ENCODE measurements around the gene PCMT1. TPM values are rescaled to one million over a fixed set of nuclear protein-coding genes. Genes with fewer than 3 reads are reported as not detected.

The PCMT1 gene
- total and polyA plus RNA-seq, 2 of the 13 experiments (the other 11 are each of a cell fraction or from before 2014, with no cell fraction given), result 112 to 169 TPM

DNA sequence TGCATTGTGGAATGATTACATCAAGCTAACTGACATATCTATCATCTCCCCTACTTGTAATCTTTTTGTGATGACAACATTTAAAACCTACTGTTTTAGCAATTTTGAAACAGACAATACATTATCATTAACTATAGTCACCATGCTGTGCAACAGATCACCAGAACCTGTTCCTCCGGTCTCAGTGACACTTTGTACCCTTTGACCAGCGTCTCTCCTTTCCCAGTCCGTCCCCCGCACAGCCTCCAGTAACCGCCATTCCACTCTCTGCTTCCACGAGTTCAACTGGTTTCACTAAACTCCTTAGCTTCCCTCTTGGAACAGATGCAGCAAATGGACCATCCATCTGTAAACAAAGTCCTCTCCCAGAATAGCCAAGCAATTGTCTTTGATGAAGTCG is 92.8 kb downstream of the PCMT1 start:
- intact Hi-C loops (cut with micrococcal nuclease; ENCODE audit: unreplicated experiment), result no loop called here
- ChIA-PET POLR2A (interaction anchor here (0.8 kb wide), 1 partner anchor 9 kb away, joined by 3 read pairs; no protein-coding TSS in a partner anchor), CTCF (ENCODE audit: low intra/inter-chr PET ratio, low total read pairs) (no interaction called here)
- H3K27ac ChIP-seq (ENCODE audit: extremely low read length, insufficient read depth, low read length), result no peak overlapping the region
- peaks cover 8% of the 10 kb centered on the region; the same call in 1 of the 2 replicates for H4K20me1 ChIP-seq (ENCODE audit: insufficient read depth, low read length)
- FAIRE-seq, result no peak
- no peaks in the 10 kb centered on the region for H3K27me3 ChIP-seq (ENCODE audit: control insufficient read depth in 1 of 2, insufficient read depth in 2 of 2, low read length in 2 of 2)
- no peak overlapping the region for H3K9ac ChIP-seq (ENCODE audit: insufficient read depth, low read depth, low read length)
- DNase-seq (ENCODE audit: low spot score), result no peak
- H3K4me2 ChIP-seq (ENCODE audit: low read depth, low read length), result no peak overlapping the region
- in situ Hi-C loops (cut with HindIII; ENCODE audit: extremely low pct_ligation_motif_present, low pct_unique_long_range_greater_than_20kb), result loop anchor here (5.0 to 10.0 kb wide), 2 partner anchors 80 to 162 kb away; partner anchors contain the start of gene RAET1G
- no TSS peak for BruUV-seq (replicated peaks)
- no peak overlapping the region for H3K4me3 ChIP-seq (replicated peaks in 1 of 3; ENCODE audit: insufficient read depth in 1 of 3, low read depth in 2 of 3, low read length in 3 of 3)
- TF ChIP-seq ZNF101 (CRISPR knock-in tag; IDR thresholded peaks at IDR 0.05; ENCODE audit: borderline replicate concordance, low read depth), result no peak
- TF ChIP-seq, protein P1, sequence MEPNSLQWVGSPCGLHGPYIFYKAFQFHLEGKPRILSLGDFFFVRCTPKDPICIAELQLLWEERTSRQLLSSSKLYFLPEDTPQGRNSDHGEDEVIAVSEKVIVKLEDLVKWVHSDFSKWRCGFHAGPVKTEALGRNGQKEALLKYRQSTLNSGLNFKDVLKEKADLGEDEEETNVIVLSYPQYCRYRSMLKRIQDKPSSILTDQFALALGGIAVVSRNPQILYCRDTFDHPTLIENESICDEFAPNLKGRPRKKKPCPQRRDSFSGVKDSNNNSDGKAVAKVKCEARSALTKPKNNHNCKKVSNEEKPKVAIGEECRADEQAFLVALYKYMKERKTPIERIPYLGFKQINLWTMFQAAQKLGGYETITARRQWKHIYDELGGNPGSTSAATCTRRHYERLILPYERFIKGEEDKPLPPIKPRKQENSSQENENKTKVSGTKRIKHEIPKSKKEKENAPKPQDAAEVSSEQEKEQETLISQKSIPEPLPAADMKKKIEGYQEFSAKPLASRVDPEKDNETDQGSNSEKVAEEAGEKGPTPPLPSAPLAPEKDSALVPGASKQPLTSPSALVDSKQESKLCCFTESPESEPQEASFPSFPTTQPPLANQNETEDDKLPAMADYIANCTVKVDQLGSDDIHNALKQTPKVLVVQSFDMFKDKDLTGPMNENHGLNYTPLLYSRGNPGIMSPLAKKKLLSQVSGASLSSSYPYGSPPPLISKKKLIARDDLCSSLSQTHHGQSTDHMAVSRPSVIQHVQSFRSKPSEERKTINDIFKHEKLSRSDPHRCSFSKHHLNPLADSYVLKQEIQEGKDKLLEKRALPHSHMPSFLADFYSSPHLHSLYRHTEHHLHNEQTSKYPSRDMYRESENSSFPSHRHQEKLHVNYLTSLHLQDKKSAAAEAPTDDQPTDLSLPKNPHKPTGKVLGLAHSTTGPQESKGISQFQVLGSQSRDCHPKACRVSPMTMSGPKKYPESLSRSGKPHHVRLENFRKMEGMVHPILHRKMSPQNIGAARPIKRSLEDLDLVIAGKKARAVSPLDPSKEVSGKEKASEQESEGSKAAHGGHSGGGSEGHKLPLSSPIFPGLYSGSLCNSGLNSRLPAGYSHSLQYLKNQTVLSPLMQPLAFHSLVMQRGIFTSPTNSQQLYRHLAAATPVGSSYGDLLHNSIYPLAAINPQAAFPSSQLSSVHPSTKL (CRISPR knock-in tag; IDR thresholded peaks at IDR 0.05), result no peak
- no peaks in the 10 kb centered on the region for H3K9me3 ChIP-seq (ENCODE audit: low read length)
- WGBS (ENCODE audit: low lambda C conversion rate), result 95% methylated on average over 7 of the region's 7 CpGs
- no peak overlapping the region for H2AFZ ChIP-seq (ENCODE audit: low read length)
- H3K36me3 ChIP-seq (replicated peaks in 1 of 2; ENCODE audit: control insufficient read depth in 1 of 2, insufficient read depth in 2 of 2, low read length in 2 of 2), result peaks cover 3 to 14% of the 10 kb centered on the region in 2 experiments; a peak in 3 of 5 replicates
- H3K79me2 ChIP-seq (ENCODE audit: insufficient read depth, low read length), result no peaks in the 10 kb centered on the region
- peaks cover 12% of the 10 kb centered on the region for H3K4me1 ChIP-seq (ENCODE audit: insufficient read depth, low read length)
- no peak for ATAC-seq

DNA sequence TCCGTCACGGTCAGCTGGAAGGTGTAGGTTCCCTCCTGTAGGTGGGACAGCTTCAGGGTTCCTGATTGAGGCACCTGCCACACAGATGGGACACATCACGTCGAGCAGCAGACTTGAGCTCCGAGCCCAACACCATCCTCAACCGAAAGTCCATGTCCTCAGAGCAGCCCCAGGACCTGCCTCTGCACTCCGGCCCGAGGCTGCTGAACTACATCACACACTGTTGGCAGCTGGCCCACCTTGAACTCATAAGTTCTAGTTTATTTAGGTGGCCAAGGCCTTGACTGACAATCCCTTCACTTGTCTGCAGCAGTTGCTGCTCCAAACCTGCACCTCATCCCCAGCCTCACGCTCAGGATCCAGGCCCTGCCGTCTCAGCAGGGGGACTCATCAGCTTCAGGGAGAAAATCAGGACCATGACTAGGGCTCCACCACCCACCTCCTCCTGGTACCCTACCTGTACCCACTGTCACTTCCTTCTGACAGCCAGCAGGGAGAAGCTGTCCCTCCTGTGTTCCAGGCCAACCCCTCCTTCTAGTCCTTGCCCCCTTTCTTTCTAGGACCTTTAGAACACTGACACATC is 93.6 kb downstream of the PCMT1 start:
- Histone ChIP-seq H3K4me1 (ENCODE audit: insufficient read depth, low read length) (peaks cover 20% of the 10 kb centered on the region), H3K27me3 (ENCODE audit: control insufficient read depth in 1 of 2, insufficient read depth in 2 of 2, low read length in 2 of 2) (no peaks in the 10 kb centered on the region), H3K27ac (ENCODE audit: extremely low read length, insufficient read depth, low read length) (no peak overlapping the region), H3K36me3 (replicated peaks in 1 of 2; ENCODE audit: control insufficient read depth in 1 of 2, insufficient read depth in 2 of 2, low read length in 2 of 2) (peaks cover 2 to 14% of the 10 kb centered on the region in 2 experiments; a peak in 3 of 5 replicates), H2AFZ (ENCODE audit: low read length) (no peak overlapping the region), H3K9ac (ENCODE audit: insufficient read depth, low read depth, low read length) (no peak overlapping the region), H3K79me2 (ENCODE audit: insufficient read depth, low read length) (no peaks in the 10 kb centered on the region), H3K4me3 (replicated peaks in 1 of 3; ENCODE audit: insufficient read depth in 1 of 3, low read depth in 2 of 3, low read length in 3 of 3) (no peak overlapping the region), H4K20me1 (ENCODE audit: insufficient read depth, low read length) (peaks cover 10% of the 10 kb centered on the region; the same call in 1 of the 2 replicates), H3K4me2 (ENCODE audit: low read depth, low read length) (no peak overlapping the region), H3K9me3 (ENCODE audit: low read length) (no peaks in the 10 kb centered on the region)
- ATAC-seq, result no peak
- intact Hi-C loops (cut with micrococcal nuclease; ENCODE audit: unreplicated experiment), result no loop called here
- WGBS (ENCODE audit: low lambda C conversion rate), result 93% methylated on average over 10 of the region's 10 CpGs
- no peak for FAIRE-seq
- DNase-seq (ENCODE audit: low spot score), result no peak
- in situ Hi-C loops (cut with HindIII; ENCODE audit: extremely low pct_ligation_motif_present, low pct_unique_long_range_greater_than_20kb), result loop anchor here (5.0 to 10.0 kb wide), 2 partner anchors 79 to 162 kb away; partner anchors contain the start of gene RAET1G
- no TSS peak for BruUV-seq (replicated peaks)
- ChIA-PET POLR2A (interaction anchor here (0.8 kb wide), 1 partner anchor 9 kb away, joined by 3 read pairs; no protein-coding TSS in a partner anchor), CTCF (ENCODE audit: low intra/inter-chr PET ratio, low total read pairs) (no interaction called here)
- TF ChIP-seq ZNF75D (CRISPR knock-in tag; IDR thresholded peaks at IDR 0.05; ENCODE audit: borderline replicate concordance), result no peak
- TF ChIP-seq NFIC (IDR thresholded peaks at IDR 0.05; ENCODE audit: low read length), result no peak
- TF ChIP-seq CBFB (CRISPR knock-in tag; IDR thresholded peaks at IDR 0.05), result no peak
- TF ChIP-seq ZEB1 (IDR thresholded peaks at IDR 0.05; ENCODE audit: insufficient replicate concordance, low read depth), result no peak
- no peak for TF ChIP-seq SYNCRIP (IDR thresholded peaks at IDR 0.05; ENCODE audit: insufficient read depth, low read depth, low read length)
- TF ChIP-seq KMT2B (CRISPR knock-in tag; IDR thresholded peaks at IDR 0.05), result no peak
- TF ChIP-seq ZNF354B (CRISPR knock-in tag; IDR thresholded peaks at IDR 0.05), result no peak
- no peak for TF ChIP-seq RBM22 (optimal IDR thresholded peaks at IDR 0.05; ENCODE audit: low read length)
- no peak for TF ChIP-seq SSRP1 (CRISPR knock-in tag; IDR thresholded peaks at IDR 0.05)
- no peak for TF ChIP-seq ZNF431 (CRISPR knock-in tag; IDR thresholded peaks at IDR 0.05; ENCODE audit: borderline replicate concordance, low read depth)
- no peak for TF ChIP-seq CHCHD3 (CRISPR knock-in tag; IDR thresholded peaks at IDR 0.05)
- no peak for TF ChIP-seq SOX13 (IDR thresholded peaks at IDR 0.05)
- TF ChIP-seq SOX13 (CRISPR knock-in tag; conservative IDR thresholded peaks at IDR 0.05 in 1 of 2, IDR thresholded peaks at IDR 0.05 in 1 of 2), result no peak
- no peak for TF ChIP-seq XRCC5 (optimal IDR thresholded peaks at IDR 0.05; ENCODE audit: low read length)
